ENCODE data around the gene CCDC154.
"Not testable (repeated sequence)": the region's sequence is repeated elsewhere in the genome, so short reads cannot be mapped to it uniquely, and the experiment has no call there.

Gene CCDC154

GRCh38 chr16:1474082-1474795 lies 29.9 kb upstream of the CCDC154 start:
- DNase-seq (ENCODE audit: low read depth in 2 of 2, low spot score in 1 of 2) = no peak

- no peak for DNase-seq (ENCODE audit: low read depth in 2 of 2, low spot score in 1 of 2)
Observed at GRCh38 chr16:1472974-1473373, 28.6 kb upstream of the CCDC154 start.

- no peak for DNase-seq (ENCODE audit: low read depth in 2 of 2, low spot score in 1 of 2)
Observed at GRCh38 chr16:1471569-1472194, 27.3 kb upstream of the CCDC154 start.

- DNase-seq (ENCODE audit: low read depth in 2 of 2, low spot score in 1 of 2) = no peak
Observed at GRCh38 chr16:1470481-1471251, 26.3 kb upstream of the CCDC154 start.

- no peak for DNase-seq (ENCODE audit: low read depth in 2 of 2, low spot score in 1 of 2)
Observed at GRCh38 chr16:1469693-1470201, 25.4 kb upstream of the CCDC154 start.

- DNase-seq (ENCODE audit: low read depth in 2 of 2, low spot score in 1 of 2) = not testable (repeated sequence)
Observed at GRCh38 chr16:1469141-1469540, 24.8 kb upstream of the CCDC154 start.

- DNase-seq (ENCODE audit: low read depth in 2 of 2, low spot score in 1 of 2) = no peak
Observed at GRCh38 chr16:1468426-1468810, 24.1 kb upstream of the CCDC154 start.

- DNase-seq (ENCODE audit: low read depth in 2 of 2, low spot score in 1 of 2) = no peak
Observed at GRCh38 chr16:1466968-1467521, 22.7 kb upstream of the CCDC154 start.

- no peak for DNase-seq (ENCODE audit: low read depth in 2 of 2, low spot score in 1 of 2)
Observed at GRCh38 chr16:1466054-1466453, 21.7 kb upstream of the CCDC154 start.

- no peak for DNase-seq (ENCODE audit: low read depth in 2 of 2, low spot score in 1 of 2)
Observed at GRCh38 chr16:1465567-1465915, 21.2 kb upstream of the CCDC154 start.

GRCh38 chr16:1464894-1465566 lies 20.7 kb upstream of the CCDC154 start:
- DNase-seq (ENCODE audit: low read depth in 2 of 2, low spot score in 1 of 2) = no peak

- no peak for DNase-seq (ENCODE audit: low read depth in 2 of 2, low spot score in 1 of 2)
Observed at GRCh38 chr16:1464196-1464893, 20.0 kb upstream of the CCDC154 start.

GRCh38 chr16:1461146-1461545 lies 16.8 kb upstream of the CCDC154 start:
- DNase-seq (ENCODE audit: low read depth in 2 of 2, low spot score in 1 of 2) = no peak

GRCh38 chr16:1460602-1461138 lies 16.3 kb upstream of the CCDC154 start:
- DNase-seq (ENCODE audit: low read depth in 2 of 2, low spot score in 1 of 2) = no peak

- DNase-seq (ENCODE audit: low read depth in 2 of 2, low spot score in 1 of 2) = no peak
Observed at GRCh38 chr16:1459967-1460366, 15.6 kb upstream of the CCDC154 start.

- DNase-seq (ENCODE audit: low read depth in 2 of 2, low spot score in 1 of 2) = no peak
Observed at GRCh38 chr16:1458977-1459341, 14.6 kb upstream of the CCDC154 start.

- no peak for DNase-seq (ENCODE audit: low read depth in 2 of 2, low spot score in 1 of 2)
Observed at GRCh38 chr16:1458336-1458976, 14.1 kb upstream of the CCDC154 start.

- no peak for DNase-seq (ENCODE audit: low read depth in 2 of 2, low spot score in 1 of 2)
Observed at GRCh38 chr16:1457489-1458245, 13.3 kb upstream of the CCDC154 start.

- no peak for DNase-seq (ENCODE audit: low read depth in 2 of 2, low spot score in 1 of 2)
Observed at GRCh38 chr16:1456951-1457350, 12.6 kb upstream of the CCDC154 start.
